IMR-90 (cell line): ENCODE measurements around the gene TTLL12. TPM values are rescaled to one million over a fixed set of nuclear protein-coding genes. Genes with fewer than 3 reads are reported as not detected.
A peak's percentile ranks its signal among the peaks of the same experiment; 100 is the strongest.

Source experiments
- ATAC-seq: fragments of 200-7000 bp; cut with Tn5 transposase; 2 replicates; pipeline ENCODE4 v1.9.1; 2020; ENCODE audit warnings: low read depth, mild to moderate bottlenecking, moderate library complexity
- BruUV-seq: library from RNA; stranded (reverse); fragments of 400-500 nt; replicated peaks from 2 replicates; lab custom pipeline; 2021; lab: Mats Ljungman, UMichigan
- CTCF ChIA-PET: fragments of 300-600 bp; formaldehyde crosslinking; extraction: SDS; loops from one replicate; lab custom pipeline; 2021; ENCODE audit warnings: antibody characterized with exemption; lab: Yijun Ruan, JAX
- POLR2A ChIA-PET: fragments of 300-600 bp; sonication (Branson Sonifier 250); formaldehyde crosslinking; loops from one replicate; lab custom pipeline; 2022; ENCODE audit warnings: antibody characterized with exemption; ENCODE audit not compliant: unreplicated experiment; lab: Charles Lee
- DNase-seq: peaks from one replicate; pipeline ENCODE4 v3.0.0; 2013
- H2AFZ ChIP-seq: replicated peaks from 2 replicates; pipeline ENCODE3; 2013; ENCODE audit warnings: low read length, mild to moderate bottlenecking; ENCODE audit not compliant: poor library complexity
- H2AK5ac ChIP-seq: 2 replicates; pipeline ENCODE4 v1.6.1; 2013; ENCODE audit warnings: low read depth, low read length, inconsistent platforms
- H2AK9ac ChIP-seq: replicated peaks from 2 replicates; pipeline ENCODE3; 2013; ENCODE audit warnings: mild to moderate bottlenecking, low read depth, low read length, moderate library complexity; ENCODE audit not compliant: poor library complexity
- H2BK120ac ChIP-seq: 2 replicates; pipeline ENCODE4 v1.6.1; 2013; ENCODE audit warnings: low read depth, low read length, inconsistent platforms
- H2BK15ac ChIP-seq: 3 replicates; pipeline ENCODE4 v1.6.1; 2013; ENCODE audit warnings: low read depth, low read length, inconsistent platforms
- H2BK20ac ChIP-seq: 2 replicates; pipeline ENCODE4 v1.6.1; 2013; ENCODE audit warnings: low read depth, mild to moderate bottlenecking, inconsistent platforms, low read length, moderate library complexity
- H2BK5ac ChIP-seq: 2 replicates; pipeline ENCODE4 v1.6.1; 2013; ENCODE audit warnings: mild to moderate bottlenecking, low read depth, low read length, inconsistent platforms; ENCODE audit not compliant: poor library complexity, severe bottlenecking
- H3K14ac ChIP-seq: replicated peaks from 2 replicates; pipeline ENCODE4 v1.6.1; 2013; ENCODE audit warnings: low read depth, low read length, inconsistent platforms
- H3K18ac ChIP-seq: 2 replicates; pipeline ENCODE4 v1.6.1; 2013; ENCODE audit warnings: low read depth, low read length, control low read depth
- H3K23ac ChIP-seq: 2 replicates; pipeline ENCODE4 v1.6.1; 2013; ENCODE audit warnings: low read depth, low read length, inconsistent platforms
- H3K27ac ChIP-seq: 2 replicates; pipeline ENCODE4 v1.5.1; 2013; ENCODE audit warnings: mild to moderate bottlenecking, control low read depth, low read length; ENCODE audit not compliant: insufficient read depth
- H3K27me3 ChIP-seq: 2 replicates; pipeline ENCODE4 v1.6.1; 2013; ENCODE audit warnings: low read length; ENCODE audit not compliant: control insufficient read depth, insufficient read depth
- H3K36me3 ChIP-seq: 2 replicates; pipeline ENCODE4 v1.6.1; 2013; ENCODE audit warnings: low read length, mixed read lengths; ENCODE audit not compliant: control insufficient read depth, insufficient read depth
- H3K4ac ChIP-seq: 2 replicates; pipeline ENCODE4 v1.6.1; 2013; ENCODE audit warnings: low read depth, low read length, inconsistent platforms
- H3K4me1 ChIP-seq: 2 replicates; pipeline ENCODE4 v1.6.1; 2013; ENCODE audit warnings: low read length, mixed read lengths; ENCODE audit not compliant: control insufficient read depth, insufficient read depth
- H3K4me2 ChIP-seq: 2 replicates; pipeline ENCODE4 v1.6.1; 2013; ENCODE audit warnings: low read depth, mild to moderate bottlenecking, control low read depth, low read length, moderate library complexity
- H3K4me3 ChIP-seq: 2 replicates; pipeline ENCODE4 v1.5.1; 2013; ENCODE audit warnings: low read depth, mild to moderate bottlenecking, control low read depth, low read length, moderate library complexity; ENCODE audit not compliant: insufficient read depth
- H3K56ac ChIP-seq: 2 replicates; pipeline ENCODE4 v1.6.1; 2013; ENCODE audit warnings: low read length, inconsistent platforms; ENCODE audit not compliant: insufficient read depth; ENCODE audit errors: extremely low read depth
- H3K79me1 ChIP-seq, 2 experiments: 2 replicates each; pipeline ENCODE4 v1.6.1; 2013; ENCODE audit warnings: low read length in 2 of 2, inconsistent platforms in 1 of 2, low read depth in 1 of 2
- H3K9ac ChIP-seq: 2 replicates; pipeline ENCODE4 v1.6.1; 2013; ENCODE audit warnings: low read depth, low read length, control low read depth
- H3K9me1 ChIP-seq: 2 replicates; pipeline ENCODE4 v1.6.1; 2013; ENCODE audit warnings: low read length, inconsistent platforms; ENCODE audit not compliant: insufficient read depth
- H3K9me3 ChIP-seq: 2 replicates; pipeline ENCODE4 v1.6.1; 2013; ENCODE audit warnings: low read length; ENCODE audit not compliant: control insufficient read depth, insufficient read depth
- H4K20me1 ChIP-seq: 2 replicates; pipeline ENCODE4 v1.6.1; 2013; ENCODE audit warnings: low read length, inconsistent platforms; ENCODE audit not compliant: insufficient read depth
- H4K5ac ChIP-seq: 2 replicates; pipeline ENCODE4 v1.6.1; 2013; ENCODE audit warnings: mild to moderate bottlenecking, low read depth, low read length, control low read depth
- H4K8ac ChIP-seq, 2 experiments: 2 replicates each; pipeline ENCODE4 v1.6.1; 2013; ENCODE audit warnings: low read depth in 2 of 2, low read length in 2 of 2, control low read depth in 1 of 2, inconsistent platforms in 1 of 2
- H4K91ac ChIP-seq: 2 replicates; pipeline ENCODE4 v1.6.1; 2013; ENCODE audit warnings: low read depth, low read length, inconsistent platforms; ENCODE audit not compliant: insufficient read depth
- POLR2A ChIP-seq: IDR thresholded peaks from 2 replicates; pipeline ENCODE4 v1.6.1; 2012; ENCODE audit warnings: mild to moderate bottlenecking, low read depth, low read length
- WGBS, 2 experiments: methylation state at CpG; one replicate each; pipeline versions ENCODE4 v1.1.5 to v1.1.7; 2013; ENCODE audit warnings: missing lambda C conversion rate in 2 of 2; ENCODE audit not compliant: insufficient read length in 1 of 2; ENCODE audit errors: extremely low coverage in 2 of 2; 5-methylcytosine and 5-hydroxymethylcytosine counted together
- dilution Hi-C: fragments of 300-500 bp; cut with HindIII; formaldehyde crosslinking; loops from one replicate; pipeline ENCODE4 v1.14.3; 2018; ENCODE audit warnings: low sequenced_read_pairs; ENCODE audit not compliant: unreplicated experiment
- in situ Hi-C: fragments of 300-500 bp; cut with MboI; formaldehyde crosslinking; loops from 3 replicates; pipeline ENCODE4 v1.14.3; 2019; ENCODE audit warnings: low sequenced_read_pairs, inconsistent platforms, mixed read lengths
- intact Hi-C: fragments of 100-400 bp; cut with micrococcal nuclease; formaldehyde crosslinking; loops from 2 replicates; pipeline ENCODE4 v1.10.0; 2022
- polyA plus RNA-seq, 3 experiments: library from polyadenylated mRNA; depleted of rRNA; stranded (reverse); fragments of >200 nt; gene quantifications; 2 replicates each; pipeline ENCODE4 v1.2.3, GENCODE V29; 2012; ENCODE audit warnings: low replicate concordance in 1 of 3
- total RNA-seq: library from RNA; depleted of rRNA; stranded (reverse); fragments of >200 nt; gene quantifications from 2 replicates; pipeline ENCODE4 v1.2.3, GENCODE V29; 2012

TTLL12 gene
- total and polyA plus RNA-seq, 2 of the 4 experiments (the other 2 are of a cell fraction): 20.9 to 30.1 TPM

- CTCF ChIA-PET: no interaction called here
Observed at GRCh38 chr22:43181321-43182076, 5.4 kb downstream of the TTLL12 start.

More at GRCh38 chr22:43181321-43182076, 5.4 kb downstream of the TTLL12 start:
- Histone ChIP-seq H2AK9ac (peak overlapping the region; percentile 55), H3K4me1 (peaks cover 5% of the 10 kb centered on the region), H2AFZ (no peak overlapping the region), H3K79me1 (peaks cover 3 to 48% of the 10 kb centered on the region in 2 experiments; a peak in 3 of 4 replicates), H3K36me3 (peaks cover 19% of the 10 kb centered on the region; the same call in 1 of the 2 replicates), H3K56ac (no peak overlapping the region), H4K8ac (no peak overlapping the region), H4K20me1 (peaks cover 17% of the 10 kb centered on the region), H3K9ac (no peak overlapping the region), H3K18ac (no peak overlapping the region), H2BK15ac (no peak overlapping the region), H3K27me3 (no peaks in the 10 kb centered on the region), H2BK120ac (no peak overlapping the region), H2BK5ac (no peak overlapping the region), H4K5ac (no peak overlapping the region), H3K23ac (no peak overlapping the region), H2BK20ac (no peak overlapping the region), H3K4ac (no peak overlapping the region), H4K91ac (no peak overlapping the region), H3K14ac (no peak overlapping the region), H3K27ac (no peak overlapping the region), H2AK5ac (no peak overlapping the region), H3K4me3 (no peak overlapping the region), H3K9me1 (peaks cover 18% of the 10 kb centered on the region), H3K9me3 (no peaks in the 10 kb centered on the region), H3K4me2 (no peak overlapping the region)
- WGBS, 2 experiments: 85% methylated on average over 6 of the region's 13 CpGs; no CpG with 5 or more reads in 1 of the 2 experiments
- POLR2A ChIA-PET: no interaction called here
- dilution Hi-C loops: no loop called here
- no peak for TF ChIP-seq POLR2A
- intact Hi-C loops: no loop called here
- BruUV-seq: no TSS peak
- no peak for ATAC-seq
- in situ Hi-C loops: no loop called here
- DNase-seq: no peak
